HL-60 (cell line): ENCODE measurements around the gene UBE2J2.

Experiments used
- DNase-seq, 2 experiments: peaks; one replicate each; pipeline ENCODE4 v3.0.0-alpha.2; 2010 to 2020; ENCODE audit warnings: low read depth in 1 of 2, low spot score in 1 of 2
- H3K27ac ChIP-seq: fragments of 250-450 bp; sonication (Bioruptor Pico); replicated peaks from 2 replicates; pipeline ENCODE4 v1.5.1; 2020; ENCODE audit warnings: mild to moderate bottlenecking, moderate library complexity
- H3K27me3 ChIP-seq: fragments of 250-450 bp; sonication (Bioruptor Pico); 2 replicates; pipeline ENCODE4 v1.5.1; 2021; ENCODE audit warnings: mild to moderate bottlenecking, moderate library complexity; ENCODE audit not compliant: insufficient read depth, poor library complexity, severe bottlenecking
- H3K4me3 ChIP-seq: replicated peaks from 2 replicates; pipeline ENCODE4 v1.5.1; 2011; ENCODE audit warnings: mild to moderate bottlenecking, control low read depth, low read length; ENCODE audit not compliant: insufficient read depth
- GABPA ChIP-seq: IDR thresholded peaks from 2 replicates; pipeline ENCODE4 v1.6.1; 2012; ENCODE audit warnings: low read depth
- POLR2AphosphoS5 ChIP-seq: IDR thresholded peaks from 2 replicates; pipeline ENCODE4 v1.6.1; 2012; ENCODE audit warnings: low read depth
- REST ChIP-seq: IDR thresholded peaks from 2 replicates; pipeline ENCODE4 v1.6.1; 2012; ENCODE audit warnings: low read depth; ENCODE audit not compliant: insufficient replicate concordance
- SPI1 ChIP-seq: IDR thresholded peaks from 2 replicates; pipeline ENCODE4 v1.6.1; 2012; ENCODE audit warnings: low read depth, mild to moderate bottlenecking, borderline replicate concordance
- TF ChIP-seq, protein P1 (sequence below): IDR thresholded peaks from one replicate; pipeline ENCODE4 v1.5.1; 2011; ENCODE audit warnings: low read length, control low read depth, inconsistent platforms; ENCODE audit not compliant: insufficient read depth

UBE2J2 gene

GRCh38 chr1:1255078-1255477 lies 18.6 kb downstream of the UBE2J2 start:
- no peak for DNase-seq
- TF ChIP-seq, protein P1, sequence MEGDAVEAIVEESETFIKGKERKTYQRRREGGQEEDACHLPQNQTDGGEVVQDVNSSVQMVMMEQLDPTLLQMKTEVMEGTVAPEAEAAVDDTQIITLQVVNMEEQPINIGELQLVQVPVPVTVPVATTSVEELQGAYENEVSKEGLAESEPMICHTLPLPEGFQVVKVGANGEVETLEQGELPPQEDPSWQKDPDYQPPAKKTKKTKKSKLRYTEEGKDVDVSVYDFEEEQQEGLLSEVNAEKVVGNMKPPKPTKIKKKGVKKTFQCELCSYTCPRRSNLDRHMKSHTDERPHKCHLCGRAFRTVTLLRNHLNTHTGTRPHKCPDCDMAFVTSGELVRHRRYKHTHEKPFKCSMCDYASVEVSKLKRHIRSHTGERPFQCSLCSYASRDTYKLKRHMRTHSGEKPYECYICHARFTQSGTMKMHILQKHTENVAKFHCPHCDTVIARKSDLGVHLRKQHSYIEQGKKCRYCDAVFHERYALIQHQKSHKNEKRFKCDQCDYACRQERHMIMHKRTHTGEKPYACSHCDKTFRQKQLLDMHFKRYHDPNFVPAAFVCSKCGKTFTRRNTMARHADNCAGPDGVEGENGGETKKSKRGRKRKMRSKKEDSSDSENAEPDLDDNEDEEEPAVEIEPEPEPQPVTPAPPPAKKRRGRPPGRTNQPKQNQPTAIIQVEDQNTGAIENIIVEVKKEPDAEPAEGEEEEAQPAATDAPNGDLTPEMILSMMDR, result no peak
- Histone ChIP-seq H3K27me3 (no peaks in the 10 kb centered on the region), H3K27ac (no peak overlapping the region), H3K4me3 (no peak overlapping the region)

GRCh38 chr1:1254667-1254998 lies 19.0 kb downstream of the UBE2J2 start:
- Histone ChIP-seq H3K27ac (no peak overlapping the region), H3K27me3 (no peaks in the 10 kb centered on the region), H3K4me3 (no peak overlapping the region)
- no peak for DNase-seq
- no peak for TF ChIP-seq GABPA
- TF ChIP-seq POLR2AphosphoS5, result no peak
- TF ChIP-seq SPI1, result no peak

- H3K27me3 ChIP-seq, result no peaks in the 10 kb centered on the region
- no peak overlapping the region for H3K27ac ChIP-seq
- H3K4me3 ChIP-seq, result no peak overlapping the region
- no peak for DNase-seq
- TF ChIP-seq REST (no peak), GABPA (no peak), SPI1 (no peak), POLR2AphosphoS5 (no peak)
- TF ChIP-seq, protein P1, result no peak
Measured at GRCh38 chr1:1253972-1254666, 19.5 kb downstream of the UBE2J2 start.

GRCh38 chr1:1253314-1253713 lies 20.3 kb downstream of the UBE2J2 start:
- TF ChIP-seq REST, result no peak
- TF ChIP-seq POLR2AphosphoS5, result no peak
- no peak for TF ChIP-seq GABPA
- TF ChIP-seq, protein P1, result no peak
- no peak for TF ChIP-seq SPI1

More at GRCh38 chr1:1253314-1253713, 20.3 kb downstream of the UBE2J2 start:
- Histone ChIP-seq H3K27ac (no peak overlapping the region), H3K4me3 (no peak overlapping the region), H3K27me3 (no peaks in the 10 kb centered on the region)
- DNase-seq, result no peak
